HEK293 (cell line): ENCODE data around the gene ERN2.

ENCODE experiments used
- CTCF ChIP-seq: fragments of 450-650 bp; formaldehyde crosslinking; IDR thresholded peaks from 2 replicates; pipeline ENCODE4 v1.5.1; 2016; ENCODE audit warnings: missing biosample characterization, missing genetic modification characterization
- KLF7 ChIP-seq: fragments of 450-650 bp; formaldehyde crosslinking; IDR thresholded peaks from 2 replicates; pipeline ENCODE4 v1.5.1; 2016; ENCODE audit warnings: missing biosample characterization, missing genetic modification characterization, borderline replicate concordance
- REST ChIP-seq: fragments of 450-650 bp; formaldehyde crosslinking; IDR thresholded peaks from 2 replicates; pipeline ENCODE4 v1.5.1; 2016; ENCODE audit warnings: missing biosample characterization, missing genetic modification characterization
- SCRT2 ChIP-seq: fragments of 450-650 bp; formaldehyde crosslinking; IDR thresholded peaks from 2 replicates; pipeline ENCODE4 v1.5.1; 2016; ENCODE audit warnings: missing biosample characterization, missing genetic modification characterization
- SETDB1 ChIP-seq: IDR thresholded peaks from one replicate; pipeline ENCODE4 v1.6.1; 2017; ENCODE audit warnings: mild to moderate bottlenecking, low read length, moderate library complexity, mixed read lengths; ENCODE audit not compliant: insufficient read length
- SP2 ChIP-seq: fragments of 450-650 bp; formaldehyde crosslinking; IDR thresholded peaks from 2 replicates; pipeline ENCODE4 v1.5.1; 2016; ENCODE audit warnings: missing biosample characterization, missing genetic modification characterization
- SP7 ChIP-seq: fragments of 450-650 bp; formaldehyde crosslinking; IDR thresholded peaks from 2 replicates; pipeline ENCODE4 v1.5.1; 2016; ENCODE audit warnings: missing biosample characterization, missing genetic modification characterization
- TRIM28 ChIP-seq: IDR thresholded peaks from 2 replicates; pipeline ENCODE4 v1.6.1; 2011; ENCODE audit warnings: low read length, control low read depth, borderline replicate concordance
- ZNF121 ChIP-seq: fragments of 450-650 bp; formaldehyde crosslinking; IDR thresholded peaks from 2 replicates; pipeline ENCODE4 v1.5.1; 2016; ENCODE audit warnings: missing biosample characterization, missing genetic modification characterization
- ZNF292 ChIP-seq: fragments of 450-650 bp; formaldehyde crosslinking; IDR thresholded peaks from 2 replicates; pipeline ENCODE4 v1.5.1; 2016; ENCODE audit warnings: low read depth, missing biosample characterization, missing genetic modification characterization, borderline replicate concordance
- ZNF341 ChIP-seq: fragments of 450-650 bp; formaldehyde crosslinking; IDR thresholded peaks from 2 replicates; pipeline ENCODE4; 2016; ENCODE audit warnings: low read depth, missing biosample characterization, missing genetic modification characterization
- ZNF670 ChIP-seq: fragments of 450-650 bp; formaldehyde crosslinking; IDR thresholded peaks from 2 replicates; pipeline ENCODE4 v1.5.1; 2016; ENCODE audit warnings: missing biosample characterization, missing genetic modification characterization, low read depth
- ZNF677 ChIP-seq: fragments of 450-650 bp; IDR thresholded peaks from 2 replicates; pipeline ENCODE4 v1.5.0; 2018; ENCODE audit warnings: missing biosample characterization, mild to moderate bottlenecking, missing genetic modification characterization, moderate library complexity
- ZNF707 ChIP-seq: fragments of 450-650 bp; formaldehyde crosslinking; IDR thresholded peaks from 2 replicates; pipeline ENCODE4 v1.5.1; 2016; ENCODE audit warnings: missing biosample characterization, missing genetic modification characterization

DNA sequence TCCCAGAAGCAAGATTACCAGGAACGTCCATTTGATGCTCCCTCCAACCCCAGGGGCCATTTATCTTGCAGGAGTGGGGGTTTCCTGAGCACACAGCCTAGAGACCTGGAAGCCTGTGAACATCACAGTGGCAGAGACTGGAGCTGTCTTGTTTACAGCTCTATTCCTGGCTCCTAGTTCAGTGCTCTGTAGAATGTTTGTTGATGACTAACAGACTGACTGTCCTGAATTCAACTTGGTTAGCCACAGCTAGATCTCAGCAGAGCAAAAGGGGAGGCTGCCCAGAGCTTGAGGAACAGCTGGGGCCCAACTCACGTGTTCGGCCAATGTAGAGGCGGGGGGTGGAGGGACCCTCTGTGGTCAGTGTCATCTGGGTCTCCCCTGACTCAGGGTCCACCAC is 6.6 kb downstream of the ERN2 start:
- no peak for TF ChIP-seq SETDB1
- TF ChIP-seq KLF7 (tag by site-specific recombination), result no peak
- no peak for TF ChIP-seq SP7 (tag by site-specific recombination)
- no peak for TF ChIP-seq CTCF
- no peak for TF ChIP-seq SP2 (tag by site-specific recombination)
- TF ChIP-seq TRIM28, result no peak
- no peak for TF ChIP-seq ZNF677 (tag by site-specific recombination)
- no peak for TF ChIP-seq ZNF121
- TF ChIP-seq REST (tag by site-specific recombination), result no peak
- no peak for TF ChIP-seq ZNF707
- TF ChIP-seq SCRT2 (tag by site-specific recombination), result no peak
- TF ChIP-seq ZNF670 (tag by site-specific recombination), result no peak
- no peak for TF ChIP-seq ZNF292 (tag by site-specific recombination)
- no peak for TF ChIP-seq ZNF341 (tag by site-specific recombination)
